CD4-positive, alpha-beta T cell (primary cell): ENCODE measurements around the gene CTNNBIP1. TPM values are rescaled to one million over a fixed set of nuclear protein-coding genes. Genes with fewer than 3 reads are reported as not detected.
A peak's percentile ranks its signal among the peaks of the same experiment; 100 is the strongest.

ENCODE experiments used
- ATAC-seq: fragments of 200-7000 bp; cut with Tn5 transposase; one replicate; pipeline ENCODE4 v1.10.0; 2022; ENCODE audit warnings: mild to moderate bottlenecking; ENCODE audit not compliant: poor library complexity
- CTCF ChIA-PET: fragments of 350-600 bp; sonication (Branson Sonifier 250); formaldehyde crosslinking; loops from one replicate; lab custom pipeline; 2021; ENCODE audit warnings: antibody characterized with exemption, inconsistent platforms; lab: Charles Lee
- POLR2A ChIA-PET: fragments of 350-600 bp; sonication (Branson Sonifier 250); formaldehyde crosslinking; loops from one replicate; lab custom pipeline; 2021; ENCODE audit warnings: antibody characterized with exemption, inconsistent platforms; lab: Charles Lee
- DNase-seq, 14 experiments: peaks; one replicate each; pipeline ENCODE4 v3.0.0-alpha.2; 2013 to 2020; ENCODE audit warnings: mixed read lengths in 2 of 14
- H3K27ac ChIP-seq, 2 donors: one replicate each; pipeline versions ENCODE4 v1.5.1 to v1.7.0; 2013; ENCODE audit warnings: low read length in 2 of 2, low read depth in 1 of 2, mild to moderate bottlenecking in 1 of 2
- H3K27me3 ChIP-seq, 2 experiments: 1 replicate in 1 of 2; 2 replicates in 1 of 2; pipeline versions ENCODE4 v1.6.1 to v1.7.0; 2013; ENCODE audit warnings: low read length in 2 of 2, control low read depth in 1 of 2, mild to moderate bottlenecking in 1 of 2, moderate library complexity in 1 of 2; ENCODE audit not compliant: insufficient read depth in 2 of 2, control insufficient read depth in 1 of 2
- H3K36me3 ChIP-seq: one replicate; pipeline ENCODE4 v1.6.1; 2013; ENCODE audit warnings: low read length, control low read depth; ENCODE audit not compliant: insufficient read depth
- H3K4me1 ChIP-seq: one replicate; pipeline ENCODE4 v1.6.1; 2013; ENCODE audit warnings: low read length, control low read depth; ENCODE audit not compliant: insufficient read depth
- H3K4me3 ChIP-seq: one replicate; pipeline ENCODE4 v1.5.1; 2013; ENCODE audit warnings: mild to moderate bottlenecking, low read length, moderate library complexity
- H3K9me3 ChIP-seq, 2 experiments: 1 replicate in 1 of 2; 2 replicates in 1 of 2; pipeline versions ENCODE4 v1.6.1 to v1.7.0; 2013; ENCODE audit warnings: low read length in 2 of 2, mild to moderate bottlenecking in 2 of 2, control low read depth in 1 of 2, moderate library complexity in 1 of 2; ENCODE audit not compliant: control insufficient read depth in 1 of 2, insufficient read depth in 1 of 2
- H3K27ac Mint-ChIP-seq: one replicate; pipeline ENCODE4 v1.8.0; 2020; ENCODE audit warnings: mixed read lengths
- H3K27me3 Mint-ChIP-seq: one replicate; pipeline ENCODE4 v1.8.0; 2021; ENCODE audit warnings: mixed read lengths
- H3K36me3 Mint-ChIP-seq: one replicate; pipeline ENCODE4 v1.8.0; 2021; ENCODE audit warnings: low read depth, mixed read lengths
- H3K4me1 Mint-ChIP-seq: one replicate; pipeline ENCODE4 v1.8.0; 2021; ENCODE audit warnings: low read depth, mixed read lengths
- H3K4me3 Mint-ChIP-seq: one replicate; pipeline ENCODE4 v1.8.0; 2020; ENCODE audit warnings: mild to moderate bottlenecking, mixed read lengths
- H3K9me3 Mint-ChIP-seq: one replicate; pipeline ENCODE4 v1.8.0; 2020; ENCODE audit warnings: mixed read lengths
- CTCF ChIP-seq: fragments of 200-600 bp; IDR thresholded peaks from one replicate; pipeline ENCODE4 v1.8.0; 2022; ENCODE audit warnings: antibody characterized with exemption, mild to moderate bottlenecking
- intact Hi-C, 2 experiments: fragments of 100-400 bp; cut with DNase I in 1 of 2; cut with micrococcal nuclease in 1 of 2; formaldehyde crosslinking; loops; one replicate each; pipeline versions ENCODE4 v1.15.1 to v1.9.0; 2023 to 2025; cut with DNase I, micrococcal nuclease
- total RNA-seq, 174 experiments: library from RNA in 2 of 174; stranded (reverse) in 2 of 174; gene quantifications; one replicate each; pipeline ENCODE4 v1.2.3 and lab custom pipeline; 2021 to 2026

Gene CTNNBIP1
- total RNA-seq, 2 experiments from 2014 or later, result 6.6 to 6.8 TPM

DNA sequence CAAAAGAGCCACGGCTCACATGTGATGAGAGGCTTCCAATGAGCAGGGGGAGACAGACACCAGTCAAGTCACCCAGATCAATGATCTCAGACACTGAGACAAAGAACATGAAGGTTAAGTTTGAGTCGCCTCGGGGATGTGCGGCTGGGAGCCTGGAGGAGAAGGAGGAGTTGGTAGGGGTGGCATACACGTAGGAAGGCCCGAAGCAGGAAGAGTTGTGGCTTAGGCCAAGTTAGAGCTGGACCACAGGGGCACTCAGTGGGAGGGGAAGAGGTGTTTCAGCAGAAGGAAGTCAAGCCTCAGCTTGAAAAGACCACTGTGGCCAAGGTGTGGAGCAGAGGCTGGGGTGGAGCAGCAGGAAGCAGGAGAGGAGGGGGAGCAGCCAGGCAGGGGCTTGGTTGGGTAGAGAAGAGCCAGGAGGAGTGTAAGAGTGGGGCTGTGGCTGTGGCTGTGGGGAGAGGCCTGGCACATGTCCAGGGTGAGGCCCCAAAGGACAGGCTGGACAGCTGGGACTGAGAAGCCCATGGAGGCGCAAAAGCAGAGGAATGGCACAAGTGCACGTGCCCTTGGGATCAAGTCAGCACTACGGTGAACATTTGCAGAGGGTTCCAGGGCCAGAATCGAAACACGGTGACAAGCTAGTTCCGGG lies 27.6 kb downstream of the CTNNBIP1 start:
- H3K27me3 Mint-ChIP-seq, result no peaks in the 10 kb centered on the region
- CTCF ChIA-PET, result no interaction called here
- intact Hi-C loops, result no loop called here
- POLR2A ChIA-PET, result no interaction called here
- Histone ChIP-seq H3K4me1 (peaks cover 25% of the 10 kb centered on the region), H3K4me3 (no peak overlapping the region), H3K36me3 (peaks cover 4% of the 10 kb centered on the region), H3K27me3 (no peaks in the 10 kb centered on the region), H3K9me3 (no peaks in the 10 kb centered on the region), H3K27ac (peak overlapping the region in 1 of 2 donors; percentile 1)
- no peak for ATAC-seq
- no peaks in the 10 kb centered on the region for H3K9me3 Mint-ChIP-seq
- H3K4me1 Mint-ChIP-seq, result peaks cover 13% of the 10 kb centered on the region
- H3K36me3 Mint-ChIP-seq, result no peaks in the 10 kb centered on the region
- H3K27ac Mint-ChIP-seq, result peak overlapping the region; percentile 60
- peak in 1 of 14 experiments; percentile 62 for DNase-seq
- no peak for TF ChIP-seq CTCF
- no peak overlapping the region for H3K4me3 Mint-ChIP-seq

DNA sequence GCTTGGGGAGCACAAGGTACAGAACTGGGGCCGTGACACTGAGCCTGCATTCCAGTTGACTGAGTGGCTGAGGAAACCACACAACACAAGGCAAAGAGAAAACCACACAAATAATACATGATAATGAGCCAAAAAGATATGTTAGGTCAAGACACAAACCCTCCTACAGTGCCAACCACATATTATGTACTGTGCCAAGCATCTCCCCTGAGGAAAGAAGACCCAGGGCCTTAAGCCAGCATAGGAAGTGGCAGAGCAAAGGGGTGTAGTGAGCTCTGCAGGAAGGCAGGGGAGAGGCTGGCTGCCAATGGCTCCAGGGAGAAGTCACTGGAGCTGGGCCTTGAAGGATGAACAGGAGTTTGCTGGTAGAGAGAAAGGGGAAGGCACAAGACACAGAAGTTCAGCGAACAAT lies 28.2 kb downstream of the CTNNBIP1 start:
- no peaks in the 10 kb centered on the region for H3K9me3 Mint-ChIP-seq
- Histone ChIP-seq H3K4me1 (peaks cover 25% of the 10 kb centered on the region), H3K27ac (peak overlapping the region in 1 of 2 donors; percentile 1), H3K4me3 (no peak overlapping the region), H3K36me3 (peaks cover under 1% of the 10 kb centered on the region), H3K9me3 (no peaks in the 10 kb centered on the region), H3K27me3 (no peaks in the 10 kb centered on the region)
- no peak for ATAC-seq
- peak in 1 of 14 experiments; percentile 32 for DNase-seq
- intact Hi-C loops, result no loop called here
- no peak for TF ChIP-seq CTCF
- H3K27ac Mint-ChIP-seq, result peak overlapping the region; percentile 60
- H3K4me3 Mint-ChIP-seq, result no peak overlapping the region
- ChIA-PET POLR2A (no interaction called here), CTCF (interaction anchor here (0.7 kb wide), 1 partner anchor 757 kb away, joined by 3 read pairs; no protein-coding TSS in a partner anchor)
- peaks cover 13% of the 10 kb centered on the region for H3K4me1 Mint-ChIP-seq
- no peaks in the 10 kb centered on the region for H3K27me3 Mint-ChIP-seq
- no peaks in the 10 kb centered on the region for H3K36me3 Mint-ChIP-seq

DNA sequence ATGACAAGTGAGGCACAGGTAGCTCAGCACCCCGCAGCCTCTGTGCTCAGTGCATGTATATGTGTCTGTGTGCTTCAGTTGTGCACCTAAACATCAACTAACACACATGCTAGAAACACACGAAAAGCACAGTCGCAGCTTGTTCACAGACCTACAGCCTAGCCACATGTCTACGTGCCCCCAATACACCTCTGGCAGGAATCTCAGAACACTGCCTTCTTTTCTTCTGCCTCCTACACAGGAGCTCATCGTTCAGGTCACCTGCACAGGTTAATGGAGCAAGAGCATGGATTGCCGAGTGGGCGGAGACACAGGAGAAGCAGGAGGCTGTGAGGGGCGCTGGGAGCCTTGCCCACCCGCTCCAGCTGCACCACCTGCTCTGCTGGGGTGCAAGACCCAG lies 31.7 kb downstream of the CTNNBIP1 start:
- Histone ChIP-seq H3K36me3 (no peaks in the 10 kb centered on the region), H3K9me3 (no peaks in the 10 kb centered on the region), H3K27me3 (no peaks in the 10 kb centered on the region), H3K4me3 (no peak overlapping the region), H3K27ac (no peak overlapping the region), H3K4me1 (peaks cover 27% of the 10 kb centered on the region)
- ChIA-PET CTCF (no interaction called here), POLR2A (no interaction called here)
- no peaks in the 10 kb centered on the region for H3K9me3 Mint-ChIP-seq
- no peak overlapping the region for H3K27ac Mint-ChIP-seq
- no peak overlapping the region for H3K4me3 Mint-ChIP-seq
- peaks cover 20% of the 10 kb centered on the region for H3K4me1 Mint-ChIP-seq
- intact Hi-C loops, result loop anchor here in 1 of 2 experiments (5.0 kb wide), 1 partner anchor 274 kb away; no protein-coding TSS in a partner anchor
- ATAC-seq (no peak), DNase-seq (no peak)
- H3K36me3 Mint-ChIP-seq, result no peaks in the 10 kb centered on the region
- TF ChIP-seq CTCF, result no peak
- H3K27me3 Mint-ChIP-seq, result no peaks in the 10 kb centered on the region
